ENCODE measurements around the gene PINLYP. TPM values are rescaled to one million over a fixed set of nuclear protein-coding genes. Genes with fewer than 3 reads are reported as not detected.

PINLYP gene
- total and polyA plus RNA-seq, 9 of the 15 experiments (the other 6 are each of a cell fraction or from before 2014, with no cell fraction given), result 1.00 to 6.7 (median 2.2) TPM

GRCh38 chr19:43592800-43593350 lies 17.3 kb downstream of the PINLYP start:
- Histone ChIP-seq H3K9me3 (replicated peaks; ENCODE audit: control insufficient read depth, insufficient read depth, low read depth, low read length) (no peaks in the 10 kb centered on the region), H3K9ac (ENCODE audit: insufficient read depth in 1 of 2, low read depth in 2 of 2, low read length in 2 of 2) (peak overlapping the region in 1 of 2 experiments; percentile 66; a peak in 2 of 4 replicates), H3K4me3 (no peak overlapping the region), H3K9me1 (ENCODE audit: control insufficient read depth, insufficient read depth, low read length) (no peaks in the 10 kb centered on the region), H3K27me3 (ENCODE audit: control insufficient read depth in 2 of 2, insufficient read depth in 2 of 2, low read length in 2 of 2) (no peaks in the 10 kb centered on the region), H3K4me1 (replicated peaks in 1 of 2; ENCODE audit: control insufficient read depth in 2 of 2, insufficient read depth in 2 of 2, low read length in 2 of 2) (peaks cover 11 to 42% of the 10 kb centered on the region in 2 experiments; a peak in 4 of 5 replicates), H3K79me2 (ENCODE audit: control insufficient read depth, insufficient read depth, low read length) (peaks cover 29% of the 10 kb centered on the region), H3K27ac (ENCODE audit: extremely low read depth, low read depth, low read length) (no peak overlapping the region), H2AFZ (ENCODE audit: low read depth, low read length) (no peak overlapping the region), H3K4me2 (ENCODE audit: insufficient read depth, low read length) (no peak overlapping the region), H3K36me3 (ENCODE audit: control insufficient read depth, insufficient read depth, low read length) (peaks cover 25% of the 10 kb centered on the region; the same call in 2 of the 3 replicates), H4K20me1 (replicated peaks; ENCODE audit: control insufficient read depth, insufficient read depth, low read length) (no peaks in the 10 kb centered on the region)
- TF ChIP-seq USF1 (CRISPR knock-in tag; IDR thresholded peaks at IDR 0.05) (no peak), RBFOX2 (IDR thresholded peaks at IDR 0.05; ENCODE audit: low read depth, low read length) (peak; percentile 24; the same call in 1 of the 2 replicates)
- POLR2A ChIA-PET, result interaction anchor here (0.5 to 0.6 kb wide), 2 partner anchors 22 to 176 kb away, joined by 3 to 4 read pairs; no protein-coding TSS in a partner anchor
- intact Hi-C loops (cut with micrococcal nuclease), result no loop called here
- DNase-seq (ENCODE audit: extremely low read depth in 1 of 4, low spot score in 3 of 4) (no peak), FAIRE-seq (no peak), ATAC-seq (no peak)
- in situ Hi-C loops (cut with MboI), result no loop called here
- 89% methylated on average over 10 of the region's 37 CpGs for WGBS (ENCODE audit: insufficient coverage, low coverage, missing lambda C conversion rate)
- no TSS peak for BruUV-seq (replicated peaks)
- CTCF ChIA-PET (ENCODE audit: low intra/inter-chr PET ratio), result interaction anchor here (0.6 kb wide), 1 partner anchor 101 kb away, joined by 4 read pairs; no protein-coding TSS in a partner anchor

All from K562 (cell line).